Activated CD8-positive, alpha-beta memory T cell treated with anti-CD3 and anti-CD28 coated beads, Interleukin-2, amount 50 U/mL, for 1 hour (primary cell): ENCODE measurements around the gene ITGA8.
"Not testable (repeated sequence)": the region's sequence is repeated elsewhere in the genome, so short reads cannot be mapped to it uniquely, and the experiment has no call there.

Experiments used
- DNase-seq: peaks from one replicate; pipeline ENCODE4 v3.0.0-alpha.2; 2020; ENCODE audit errors: extremely low read depth

The ITGA8 gene

DNA sequence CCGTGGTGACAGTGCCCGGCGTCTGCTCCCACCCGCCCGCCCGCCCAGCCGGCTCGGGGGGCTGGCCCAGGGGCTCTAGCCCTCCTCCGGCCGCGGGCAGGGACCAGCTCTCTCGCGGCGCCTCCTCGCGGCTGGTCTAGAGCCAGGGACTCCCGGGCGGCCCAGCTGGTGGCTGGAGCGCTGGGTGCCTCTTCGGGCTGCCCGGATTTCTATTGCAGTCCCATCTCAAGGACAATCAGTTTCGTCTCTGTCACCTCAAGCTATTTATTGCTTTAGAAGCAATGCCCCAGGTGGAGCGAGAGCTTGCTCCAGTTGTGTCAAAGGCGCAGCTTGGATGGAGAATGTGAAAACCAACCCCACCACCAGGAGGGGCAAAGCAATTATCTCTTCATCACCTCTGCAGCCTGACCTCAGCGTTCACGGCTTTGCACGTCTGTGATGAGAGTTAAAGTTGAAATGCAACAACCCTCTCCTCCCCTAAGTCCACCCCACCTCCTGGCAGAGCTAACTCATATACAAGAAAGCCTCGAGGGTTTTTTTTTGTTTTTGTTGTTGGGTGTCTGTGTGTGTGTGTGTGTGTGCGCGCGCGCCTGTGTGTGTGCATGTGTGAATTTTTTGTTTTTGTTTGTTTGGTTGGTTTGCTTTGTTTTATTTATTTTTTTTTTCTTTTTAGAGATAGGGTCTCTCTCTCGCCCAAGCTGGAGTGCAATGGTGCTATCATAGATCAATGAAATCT, at the start of gene ITGA8:
TSS of gene ITGA8 (minus strand) at position 24 of the 736 bp plus-strand sequence. CDS start 151 bp downstream, outside the sequence.
- no peak for DNase-seq

DNA sequence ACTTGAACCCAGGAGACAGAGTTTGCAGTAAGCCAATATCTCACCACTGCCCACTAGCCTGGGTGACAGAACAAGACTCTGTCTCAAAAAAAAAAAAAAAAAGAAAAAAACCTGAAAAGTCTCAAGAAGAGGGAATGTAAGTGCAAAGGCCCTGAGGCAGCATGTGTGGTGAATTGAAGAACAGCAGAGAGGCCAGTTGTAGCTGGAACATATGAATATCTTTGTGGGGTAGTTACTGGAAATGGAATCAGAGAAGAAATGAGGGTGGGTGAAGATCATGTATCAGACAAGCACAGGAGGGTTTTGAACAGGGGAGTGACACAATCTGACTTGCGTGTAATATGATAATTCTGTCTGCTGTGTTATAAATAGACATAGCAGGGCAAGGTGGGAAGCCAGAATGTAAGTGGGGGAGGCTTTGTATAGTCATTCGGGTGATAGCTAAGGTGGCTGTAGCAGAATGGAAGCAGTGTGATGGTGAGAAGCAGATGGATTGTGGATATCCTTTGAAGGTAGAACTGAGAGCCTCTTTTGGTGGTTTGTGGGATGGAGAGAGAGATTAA, 45.3 kb upstream of the ITGA8 start:
- DNase-seq: no peak

DNA sequence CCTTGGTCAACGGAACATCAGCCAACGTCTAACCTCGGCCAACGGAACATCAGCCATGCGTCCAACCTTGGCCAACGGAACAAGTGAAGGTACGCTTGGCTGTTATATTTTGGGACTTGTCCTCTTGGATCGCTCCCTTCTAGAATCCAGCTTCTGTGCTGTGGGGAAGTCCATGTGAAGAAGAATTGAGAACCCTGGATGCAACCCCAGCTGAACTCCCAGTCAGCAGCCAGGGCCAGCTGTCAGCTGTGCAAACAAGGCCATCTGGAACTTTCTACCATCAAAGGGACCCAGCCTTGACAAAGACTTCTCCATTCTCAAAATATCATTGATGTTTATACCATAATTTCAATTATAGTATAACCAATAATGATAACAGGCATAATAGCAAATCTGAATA, 43.3 kb upstream of the ITGA8 start:
- DNase-seq: no peak

DNA sequence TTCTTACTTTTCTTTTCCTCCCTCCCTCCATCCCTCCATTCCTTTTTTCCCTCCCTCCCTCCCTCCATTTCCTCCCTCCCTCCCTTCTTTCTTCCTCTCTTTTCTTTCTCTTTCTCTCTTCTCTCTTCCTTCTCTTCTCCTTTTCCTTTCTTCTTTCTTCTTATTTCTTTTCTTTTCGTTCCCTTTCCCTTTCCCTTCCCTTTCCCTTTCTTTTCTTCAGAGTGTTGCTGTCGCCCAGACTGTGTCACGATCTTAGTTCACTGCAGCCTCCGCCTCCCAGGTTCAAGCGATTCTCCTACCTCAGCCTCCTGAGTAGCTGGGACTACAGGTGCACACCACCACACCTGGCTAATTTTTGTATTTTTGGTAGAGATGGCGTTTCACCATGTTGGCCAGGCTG, 42.5 kb upstream of the ITGA8 start:
- DNase-seq: not testable (repeated sequence)

DNA sequence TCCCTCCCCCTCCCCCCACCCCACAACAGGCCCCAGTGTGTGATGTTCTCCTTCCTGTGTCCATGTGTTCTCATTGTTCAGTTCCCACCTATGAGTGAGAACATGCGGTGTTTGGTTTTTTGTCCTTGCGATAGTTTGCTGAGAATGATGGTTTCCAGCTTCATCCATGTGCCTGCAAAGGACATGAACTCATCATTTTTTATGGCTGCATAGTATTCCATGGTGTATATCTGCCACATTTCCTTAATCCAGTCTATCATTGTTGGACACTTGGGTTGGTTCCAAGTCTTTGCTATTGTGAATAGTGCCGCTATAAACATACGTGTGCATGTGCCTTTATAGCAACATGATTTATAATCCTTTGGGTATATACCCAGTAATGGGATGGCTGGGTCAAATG, 41.5 kb upstream of the ITGA8 start:
- DNase-seq: not testable (repeated sequence)

DNA sequence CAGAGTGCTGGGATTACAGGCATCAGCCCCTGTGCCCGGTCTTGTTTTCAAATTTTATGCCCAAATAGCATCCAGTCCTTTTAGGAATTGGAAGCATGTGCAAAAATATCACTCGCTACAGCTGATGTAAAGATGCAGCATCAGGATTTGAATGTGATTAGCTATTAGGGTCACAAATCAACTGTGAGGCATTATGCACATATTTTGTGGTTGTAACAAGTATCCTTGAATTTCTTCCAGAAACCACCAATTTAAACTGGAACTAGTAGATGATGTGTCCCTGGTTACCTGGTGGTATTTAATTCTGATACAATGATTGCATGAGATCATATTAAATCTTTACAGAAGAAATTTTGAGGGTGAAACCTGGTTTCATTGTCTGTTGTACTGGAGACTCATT, 41.0 kb upstream of the ITGA8 start:
- no peak for DNase-seq

DNA sequence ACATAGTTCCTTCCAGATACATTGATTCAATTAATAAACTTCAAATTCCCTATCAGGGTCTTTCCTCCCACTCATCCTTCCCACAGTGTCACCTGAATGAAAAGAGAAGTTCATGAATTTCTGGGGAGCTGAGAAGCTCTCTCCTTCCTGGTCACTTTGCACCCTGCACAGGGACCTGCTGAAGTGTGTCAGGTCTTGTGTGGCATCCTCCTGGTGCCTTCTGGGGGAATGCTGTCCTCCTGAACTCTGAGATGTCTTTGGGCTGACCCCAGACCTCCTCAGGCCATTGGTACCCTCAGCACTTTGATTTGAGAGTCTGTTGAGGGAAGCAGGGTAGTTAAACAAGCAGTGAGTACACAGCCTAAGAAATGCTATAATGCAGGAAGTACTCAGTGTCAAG, 39.5 kb upstream of the ITGA8 start:
- no peak for DNase-seq

DNA sequence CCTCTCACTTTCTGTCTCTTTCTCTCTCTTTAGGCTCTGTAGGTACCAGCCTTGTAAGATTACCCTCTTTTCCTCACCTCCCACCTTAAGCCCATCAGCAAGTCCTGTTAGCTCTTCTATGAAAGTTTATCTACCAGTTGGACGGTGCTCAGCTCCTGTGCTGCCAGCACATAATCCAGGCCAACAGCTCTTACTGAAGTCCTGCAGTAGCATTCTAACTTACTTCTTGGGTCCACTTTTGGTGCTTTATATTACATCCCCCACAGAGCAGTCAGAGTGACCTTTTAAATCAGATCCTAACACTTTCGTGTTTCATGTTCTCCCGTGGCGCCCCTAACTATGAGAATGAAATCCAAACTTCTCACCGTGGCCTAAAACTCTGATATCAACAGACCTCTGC, 38.9 kb upstream of the ITGA8 start:
- DNase-seq: no peak

DNA sequence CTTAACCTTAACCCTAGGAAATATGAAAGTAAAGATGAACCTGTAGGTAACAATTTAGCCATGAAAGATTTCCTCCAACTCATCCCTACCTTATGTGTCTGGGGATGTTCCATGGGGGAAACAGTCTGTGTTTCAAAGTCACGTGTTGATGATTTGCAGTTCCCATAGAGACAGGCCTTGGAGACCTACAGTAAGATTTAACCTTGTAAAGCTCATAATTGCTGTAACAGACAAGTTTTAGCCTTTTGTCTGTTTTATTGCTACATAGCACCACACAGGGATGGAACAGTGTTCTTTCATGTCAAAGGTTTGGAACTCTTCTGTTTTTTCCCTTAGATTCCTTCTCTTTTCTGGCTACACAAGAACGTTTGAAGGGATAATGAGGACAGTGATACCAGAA, 35.2 kb upstream of the ITGA8 start:
- DNase-seq: no peak

DNA sequence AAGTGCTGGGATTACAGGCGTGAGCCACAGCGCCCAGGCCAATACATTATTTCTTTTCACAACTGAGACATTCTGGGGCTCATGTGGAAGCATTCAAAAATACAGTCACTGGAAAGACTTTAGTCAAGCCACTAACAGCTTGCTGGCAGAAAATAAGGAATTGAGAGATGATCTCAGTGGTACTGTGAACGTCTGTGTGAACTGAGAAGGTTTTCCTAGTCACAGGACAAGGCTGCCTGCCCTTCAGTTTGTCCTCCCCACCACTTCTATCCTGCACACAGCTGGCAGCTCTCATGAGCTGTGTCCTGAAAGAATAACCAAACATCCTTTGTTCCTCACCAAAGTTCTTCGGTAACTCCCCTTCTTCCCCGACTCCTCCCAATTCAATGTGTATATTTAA, 31.3 kb upstream of the ITGA8 start:
- DNase-seq: no peak

DNA sequence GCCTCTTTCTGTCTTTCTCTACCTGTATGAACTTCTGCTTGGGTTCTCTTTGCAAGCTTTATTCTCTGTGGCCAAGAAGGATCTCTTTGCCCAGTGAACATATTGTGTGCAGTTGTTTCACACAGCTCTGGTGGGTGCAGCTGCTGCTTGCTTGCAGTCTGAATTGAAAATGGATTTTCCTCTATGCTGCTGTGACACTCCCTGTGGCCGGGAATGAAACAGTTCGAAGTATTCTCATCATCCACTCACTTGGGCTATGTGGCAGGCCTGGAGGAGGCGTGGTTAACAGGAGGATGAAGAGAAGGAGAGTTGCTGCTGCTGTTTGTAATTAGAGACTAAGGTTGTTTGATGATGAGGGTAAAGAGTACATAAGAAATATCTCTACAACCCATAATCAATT, 28.4 kb upstream of the ITGA8 start:
- no peak for DNase-seq

DNA sequence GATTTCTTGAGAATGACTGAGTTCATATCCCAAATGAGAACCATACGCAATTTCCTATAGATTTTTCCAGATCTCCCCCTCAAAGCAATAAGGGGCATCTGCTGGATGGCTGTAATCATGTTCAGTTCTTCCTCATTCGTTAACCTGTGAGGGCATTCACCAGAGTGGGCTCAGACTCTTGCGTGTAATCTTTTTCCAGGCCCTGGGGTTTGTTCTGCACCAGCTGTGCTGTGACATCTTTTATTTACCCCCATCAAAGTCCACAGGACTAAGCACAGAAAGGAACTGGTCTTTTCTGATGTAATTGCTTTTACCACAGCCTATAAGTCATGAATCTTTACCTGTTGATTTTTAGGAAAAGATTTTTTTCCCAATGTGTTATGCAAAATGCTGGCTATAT, 27.9 kb upstream of the ITGA8 start:
- DNase-seq: no peak

DNA sequence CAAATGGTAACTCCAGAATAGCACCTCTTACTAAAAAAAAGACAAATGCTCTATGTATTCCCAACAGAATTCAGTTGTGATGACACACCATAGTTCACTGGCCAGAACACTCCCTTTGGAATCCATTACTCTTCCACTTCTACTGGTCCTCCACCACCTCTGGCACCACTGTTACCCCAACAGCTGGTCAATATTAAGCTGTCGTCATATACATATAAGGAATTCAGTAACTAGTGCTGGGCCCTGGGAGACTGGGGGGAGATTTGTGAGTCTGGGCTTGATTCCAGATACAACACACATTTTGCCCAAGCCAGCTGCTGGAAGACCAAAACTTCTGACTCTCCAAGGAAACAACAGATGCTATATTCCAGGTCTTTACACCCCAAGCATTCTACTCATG, 26.0 kb upstream of the ITGA8 start:
- no peak for DNase-seq

DNA sequence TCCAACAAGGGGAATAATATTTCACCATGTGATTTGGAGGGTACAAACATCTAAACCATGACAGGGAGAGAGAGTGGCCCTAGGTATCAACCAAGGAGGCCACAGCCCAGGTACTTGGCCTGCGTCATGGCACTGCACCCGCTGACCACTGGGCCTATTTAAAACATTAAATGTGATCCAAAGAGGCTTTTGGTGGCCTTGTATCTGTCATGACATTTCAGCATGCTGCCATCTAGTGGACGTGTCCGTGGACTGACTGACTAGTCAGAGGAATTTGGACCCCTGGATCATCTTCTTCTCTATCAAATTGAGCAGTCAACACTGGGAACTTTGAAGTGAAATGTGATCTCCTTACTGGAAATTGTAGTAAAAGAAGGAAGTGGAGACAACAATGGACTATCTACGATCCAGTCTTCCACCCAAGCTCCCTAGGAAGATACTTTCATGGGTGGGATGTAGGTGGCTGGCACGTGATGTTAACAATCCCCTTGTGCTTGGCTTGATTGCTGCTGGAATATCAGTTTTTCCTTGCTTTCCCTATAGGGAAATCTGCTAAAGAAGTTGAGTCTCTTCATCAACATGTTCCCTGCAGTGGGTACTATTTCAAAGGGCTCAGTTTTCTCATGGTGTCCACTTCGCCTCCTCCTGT, 24.6 kb upstream of the ITGA8 start:
- no peak for DNase-seq

DNA sequence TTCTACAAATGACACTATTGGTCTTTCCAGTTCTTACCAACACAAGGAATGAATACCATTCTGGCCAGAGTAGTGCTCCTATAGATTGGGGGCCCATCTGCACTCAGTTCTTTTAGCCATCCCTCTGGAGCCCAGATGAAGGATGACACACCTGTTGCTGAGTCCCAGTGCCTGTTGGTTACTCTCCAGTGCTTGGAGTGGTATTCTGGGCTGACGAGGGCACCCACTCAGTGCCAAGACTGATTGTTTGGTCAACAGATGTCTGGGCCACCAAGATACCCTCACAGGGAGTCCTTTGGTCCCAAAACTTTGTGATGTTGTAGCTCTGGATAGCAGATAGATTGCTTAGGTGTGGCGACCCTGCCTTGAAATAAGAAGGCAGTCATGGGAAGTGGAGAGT, 23.7 kb upstream of the ITGA8 start:
- DNase-seq: no peak

DNA sequence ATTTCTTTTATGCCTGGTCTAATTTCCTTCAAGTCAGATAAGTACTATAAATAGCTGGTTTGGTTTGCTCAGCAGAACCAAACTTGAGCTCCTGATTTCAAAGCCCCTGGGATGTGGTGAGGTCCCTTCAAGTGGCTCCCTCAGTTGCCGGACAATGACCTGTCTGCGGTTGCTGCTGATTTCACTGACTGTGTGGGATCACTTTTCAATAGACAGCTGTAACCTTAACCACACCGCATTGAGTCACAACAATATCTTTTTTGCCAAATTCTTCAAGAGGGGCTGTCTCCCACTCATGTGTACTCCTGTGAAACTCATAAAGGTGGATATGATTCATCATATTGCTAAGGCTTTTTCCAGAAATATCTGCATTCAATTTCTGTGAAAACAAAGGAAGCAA, 23.1 kb upstream of the ITGA8 start:
- no peak for DNase-seq

DNA sequence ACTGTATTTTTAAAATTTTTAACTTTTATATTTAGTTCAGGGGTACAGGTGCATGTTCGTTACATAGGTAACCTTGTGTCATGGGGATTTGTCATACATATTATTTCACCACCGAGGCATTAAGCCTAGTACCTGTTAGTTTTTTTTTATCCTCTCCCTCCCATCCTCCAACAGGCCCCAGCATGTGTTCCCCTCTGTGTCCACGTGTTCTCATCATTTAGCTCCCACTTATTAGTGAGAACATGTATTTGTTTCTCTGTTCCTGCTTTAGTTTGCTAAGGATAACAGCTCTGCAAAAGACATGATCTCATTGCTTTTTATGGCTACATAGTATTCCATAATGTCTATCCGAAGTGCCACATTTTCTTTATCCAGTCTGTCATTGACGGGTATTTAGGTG, 22.4 kb upstream of the ITGA8 start:
- DNase-seq: no peak

DNA sequence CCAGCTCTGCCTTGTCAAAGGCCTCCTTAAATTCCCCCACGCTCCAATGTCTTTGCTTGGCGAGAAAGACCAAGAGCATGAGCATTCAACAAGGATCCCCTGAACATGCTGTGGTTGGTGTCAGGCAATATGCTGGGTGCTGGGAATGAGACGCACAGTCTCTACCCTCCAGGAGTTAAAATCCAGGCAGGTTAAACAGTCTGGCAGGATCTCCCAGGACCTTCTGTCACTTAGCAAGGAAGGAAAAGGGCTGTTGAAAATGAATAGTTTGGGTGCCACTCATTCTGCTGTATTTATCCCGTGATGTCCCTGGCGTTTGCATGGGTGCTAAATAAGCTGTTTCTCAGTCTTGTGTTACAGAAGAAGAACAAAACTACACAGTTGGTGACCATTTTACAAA, 21.9 kb upstream of the ITGA8 start:
- no peak for DNase-seq

DNA sequence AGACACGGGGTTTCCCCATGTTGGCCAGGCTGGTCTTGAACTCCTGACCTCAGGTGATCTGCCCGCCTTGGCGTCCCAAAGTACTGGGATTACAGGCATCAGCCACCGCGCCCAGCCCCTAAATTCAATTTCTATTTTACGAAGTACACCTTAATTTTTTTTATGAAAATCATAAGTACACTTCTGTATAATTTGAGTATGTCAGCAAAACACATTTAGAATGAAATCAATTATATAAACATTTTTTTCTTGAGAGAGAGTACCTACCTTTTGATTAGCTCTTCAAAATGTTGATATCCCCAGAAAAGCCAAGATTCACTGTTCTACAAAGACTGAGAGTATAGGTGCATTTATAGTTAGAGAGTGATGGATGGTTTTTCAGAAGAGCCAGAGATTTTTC, 20.5 kb upstream of the ITGA8 start:
- no peak for DNase-seq

DNA sequence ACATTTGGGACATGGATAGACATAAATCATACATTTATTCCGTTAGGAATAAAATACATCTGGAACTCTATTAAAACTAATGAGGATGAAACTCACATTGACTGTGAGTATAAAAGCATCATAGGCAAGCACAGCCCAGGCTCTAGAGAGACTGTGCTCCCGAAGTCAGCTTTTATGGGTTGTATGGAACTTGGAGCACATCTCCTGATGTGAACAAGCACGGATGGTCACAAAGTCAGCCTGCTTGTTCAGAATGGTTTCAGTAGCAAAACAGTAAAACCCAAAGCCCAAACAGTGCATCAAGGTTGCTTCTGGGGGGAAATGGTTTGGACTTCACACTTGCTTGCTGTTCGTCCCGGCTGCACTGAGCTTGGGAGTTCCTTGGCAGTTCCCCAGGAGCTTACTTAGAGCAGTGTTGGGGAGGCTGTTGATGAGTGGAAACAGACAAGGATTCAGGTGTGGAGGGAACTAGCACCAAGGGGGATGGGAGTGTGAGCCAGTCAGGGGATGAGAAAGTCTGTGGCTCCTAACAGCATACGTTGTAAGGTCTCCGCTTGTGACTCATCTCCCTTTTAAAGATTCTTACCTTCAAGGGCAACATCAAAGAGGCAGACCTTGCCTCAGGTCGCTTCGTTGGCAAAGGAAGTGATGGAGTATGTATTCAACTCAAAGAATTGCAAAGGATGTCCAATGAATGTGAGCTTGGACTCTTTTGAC, 19.7 kb upstream of the ITGA8 start:
- DNase-seq: no peak

DNA sequence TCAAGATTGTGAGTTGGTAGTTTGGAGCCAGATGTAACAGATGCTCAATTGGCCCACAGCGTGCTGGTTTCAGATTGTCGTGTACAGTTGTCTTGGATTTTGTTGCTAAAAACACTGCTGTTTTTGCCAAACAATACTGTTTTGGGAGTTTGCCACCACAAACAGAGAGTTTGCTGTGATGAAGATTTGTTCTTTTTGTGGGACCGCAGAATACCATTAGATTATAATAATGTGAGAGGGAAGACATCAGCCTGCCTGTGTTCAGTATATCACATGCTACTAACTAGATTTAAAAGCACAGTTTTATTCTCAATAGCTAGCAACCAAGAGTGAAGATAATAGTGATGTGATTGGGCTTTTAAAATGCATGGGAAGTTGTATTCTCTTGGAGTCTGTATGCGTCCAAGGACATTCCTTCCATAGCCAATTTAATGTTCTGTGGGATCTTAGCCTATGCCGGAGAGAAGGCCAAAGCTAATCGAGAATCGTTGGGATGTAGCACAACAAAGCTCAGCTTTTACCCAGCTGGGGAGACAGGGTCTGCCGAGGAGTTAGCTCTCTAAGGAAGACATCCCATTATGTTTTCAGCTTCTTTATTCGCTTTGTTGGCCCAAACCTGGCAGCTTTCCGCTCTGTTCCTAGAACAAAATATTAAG, 18.7 kb upstream of the ITGA8 start:
- no peak for DNase-seq

DNA sequence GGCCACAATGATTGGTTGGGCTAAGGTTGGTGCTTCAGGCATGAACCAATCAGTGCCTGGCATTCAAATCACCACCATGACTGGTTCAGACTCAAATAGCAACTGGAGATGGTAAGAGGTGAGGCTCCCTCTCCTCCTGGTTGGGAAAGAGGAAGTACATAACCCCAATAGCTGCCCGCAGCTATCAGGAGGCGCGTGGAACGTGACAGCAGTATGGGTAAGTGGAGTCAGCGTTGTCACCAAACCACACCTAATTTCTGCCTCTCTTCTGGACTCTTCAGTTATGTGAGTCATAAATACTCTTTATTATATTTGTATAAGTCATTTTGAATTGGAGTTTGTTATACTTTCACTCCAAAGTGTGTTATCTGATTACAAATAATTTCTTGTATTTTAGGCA, 17.9 kb upstream of the ITGA8 start:
- DNase-seq: no peak
